Gastroesophageal sphincter (tissue), 4 donors: ENCODE measurements around the gene PIGS. TPM values are rescaled to one million over a fixed set of nuclear protein-coding genes. Genes with fewer than 3 reads are reported as not detected.

Experiments
- ATAC-seq: fragments of 150-250 bp; one replicate; pipeline ENCODE4 v1.9.1; 2016; ENCODE audit warnings: mild to moderate bottlenecking, moderate library complexity
- H3K27ac ChIP-seq, 4 donors: fragments of 200-600 bp; sonication (generic) in 3 of 4; 1 replicate in 3 of 4; 2 replicates in 1 of 4; pipeline ENCODE4 v1.5.1; 2016 to 2019
- H3K27me3 ChIP-seq: fragments of 200-600 bp; sonication (generic); one replicate; pipeline ENCODE4 v1.5.1; 2019
- H3K36me3 ChIP-seq, 2 donors: fragments of 200-600 bp; sonication (generic); one replicate each; pipeline ENCODE4 v1.5.1; 2019; ENCODE audit warnings: control low read depth in 1 of 2
- H3K4me1 ChIP-seq, 3 donors: fragments of 200-600 bp; sonication (generic); 1 replicate in 2 of 3; 2 replicates in 1 of 3; pipeline ENCODE4 v1.5.1; 2016 to 2019; ENCODE audit warnings: control low read depth in 2 of 3
- H3K4me3 ChIP-seq, 2 donors: fragments of 200-600 bp; sonication (generic); one replicate each; pipeline ENCODE4 v1.5.1; 2019; ENCODE audit warnings: mild to moderate bottlenecking in 1 of 2, moderate library complexity in 1 of 2
- H3K9me3 ChIP-seq, 3 donors: fragments of 200-600 bp; sonication (generic); one replicate each; pipeline ENCODE4 v1.5.1; 2017 to 2019; ENCODE audit warnings: control low read depth in 2 of 3
- CTCF ChIP-seq, 4 experiments: fragments of 200-600 bp in 2 of 4; fragments of 450-650 bp in 2 of 4; sonication (generic) in 1 of 4; IDR thresholded peaks; one replicate each; pipeline ENCODE4 v1.5.1; 2017 to 2019; ENCODE audit warnings: antibody characterized with exemption in 4 of 4, mild to moderate bottlenecking in 2 of 4, moderate library complexity in 2 of 4
- EP300 ChIP-seq: sonication (generic); formaldehyde crosslinking; IDR thresholded peaks from one replicate; pipeline ENCODE4 v1.6.1; 2017; ENCODE audit warnings: antibody characterized with exemption, mild to moderate bottlenecking
- POLR2A ChIP-seq, 2 donors: fragments of 450-650 bp; IDR thresholded peaks; one replicate each; pipeline ENCODE4 v1.6.1; 2017; ENCODE audit warnings: antibody characterized with exemption in 2 of 2, mild to moderate bottlenecking in 2 of 2, moderate library complexity in 1 of 2
- POLR2AphosphoS5 ChIP-seq: sonication (generic); formaldehyde crosslinking; IDR thresholded peaks from one replicate; pipeline ENCODE4 v1.6.1; 2017; ENCODE audit warnings: antibody characterized with exemption
- WGBS, 2 donors: methylation state at CpG; one replicate each; pipeline ENCODE4 v1.1.5; 2018; ENCODE audit warnings: low coverage in 1 of 2; 5-methylcytosine and 5-hydroxymethylcytosine counted together
- total RNA-seq, 4 donors: library from RNA; depleted of rRNA; stranded (reverse); fragments of >200 nt; gene quantifications; one replicate each; pipeline ENCODE4 v1.1.0, GENCODE V29; 2016

PIGS gene
- total RNA-seq, 4 donors from 2014 or later: 40.8 to 90.4 (median 64.5) TPM

GRCh38 chr17:28541439-28541838 is 29.9 kb downstream of the PIGS start:
- 82 to 87% methylated on average over 3 to 4 of the region's 4 CpGs for WGBS, 2 donors
- Histone ChIP-seq H3K27ac (no peak overlapping the region), H3K4me1 (no peaks in the 10 kb centered on the region), H3K27me3 (no peaks in the 10 kb centered on the region), H3K36me3 (peaks cover 0 to 4% of the 10 kb centered on the region in 2 donors), H3K9me3 (no peaks in the 10 kb centered on the region), H3K4me3 (no peak overlapping the region)
- no peak for ATAC-seq
- TF ChIP-seq POLR2AphosphoS5: no peak
- TF ChIP-seq POLR2A (IDR thresholded peaks at IDR 0.05): no peak
- TF ChIP-seq CTCF (IDR thresholded peaks at IDR 0.05): no peak
- TF ChIP-seq EP300: no peak

- no peak overlapping the region for H3K4me3 ChIP-seq
- no peak for ATAC-seq
- H3K4me1 ChIP-seq: no peaks in the 10 kb centered on the region
- H3K9me3 ChIP-seq: no peaks in the 10 kb centered on the region
- H3K36me3 ChIP-seq: no peaks in the 10 kb centered on the region
- TF ChIP-seq POLR2AphosphoS5 (no peak), EP300 (no peak), POLR2A (IDR thresholded peaks at IDR 0.05) (no peak), CTCF (IDR thresholded peaks at IDR 0.05) (no peak)
- H3K27me3 ChIP-seq: no peaks in the 10 kb centered on the region
- WGBS, 2 donors: no CpG with 5 or more reads among the region's 4 CpGs
- no peak overlapping the region for H3K27ac ChIP-seq
Observed at GRCh38 chr17:28540231-28540630, 31.1 kb downstream of the PIGS start.

GRCh38 chr17:28538296-28538895 is 32.9 kb downstream of the PIGS start:
- WGBS, 2 donors: 77 to 86% methylated on average over 10 to 11 of the region's 14 CpGs
- H3K36me3 ChIP-seq: no peaks in the 10 kb centered on the region
- ATAC-seq: no peak
- no peaks in the 10 kb centered on the region for H3K9me3 ChIP-seq
- peaks cover under 1% of the 10 kb centered on the region for H3K27me3 ChIP-seq
- H3K27ac ChIP-seq: no peak overlapping the region
- TF ChIP-seq POLR2A (IDR thresholded peaks at IDR 0.05) (no peak), EP300 (no peak), POLR2AphosphoS5 (no peak), CTCF (IDR thresholded peaks at IDR 0.05) (no peak)
- H3K4me3 ChIP-seq: no peak overlapping the region
- no peaks in the 10 kb centered on the region for H3K4me1 ChIP-seq

GRCh38 chr17:28537219-28537610 is 34.1 kb downstream of the PIGS start:
- no peaks in the 10 kb centered on the region for H3K9me3 ChIP-seq
- TF ChIP-seq POLR2A (IDR thresholded peaks at IDR 0.05) (no peak), EP300 (no peak), POLR2AphosphoS5 (no peak), CTCF (IDR thresholded peaks at IDR 0.05) (no peak)
- H3K4me1 ChIP-seq: no peaks in the 10 kb centered on the region
- 86% methylated on average over 1 of the region's 12 CpGs; no CpG with 5 or more reads in 1 of the 2 donors for WGBS, 2 donors
- H3K4me3 ChIP-seq: no peak overlapping the region
- H3K27me3 ChIP-seq: peaks cover 12% of the 10 kb centered on the region
- ATAC-seq: no peak
- H3K36me3 ChIP-seq: no peaks in the 10 kb centered on the region
- H3K27ac ChIP-seq: no peak overlapping the region

DNA sequence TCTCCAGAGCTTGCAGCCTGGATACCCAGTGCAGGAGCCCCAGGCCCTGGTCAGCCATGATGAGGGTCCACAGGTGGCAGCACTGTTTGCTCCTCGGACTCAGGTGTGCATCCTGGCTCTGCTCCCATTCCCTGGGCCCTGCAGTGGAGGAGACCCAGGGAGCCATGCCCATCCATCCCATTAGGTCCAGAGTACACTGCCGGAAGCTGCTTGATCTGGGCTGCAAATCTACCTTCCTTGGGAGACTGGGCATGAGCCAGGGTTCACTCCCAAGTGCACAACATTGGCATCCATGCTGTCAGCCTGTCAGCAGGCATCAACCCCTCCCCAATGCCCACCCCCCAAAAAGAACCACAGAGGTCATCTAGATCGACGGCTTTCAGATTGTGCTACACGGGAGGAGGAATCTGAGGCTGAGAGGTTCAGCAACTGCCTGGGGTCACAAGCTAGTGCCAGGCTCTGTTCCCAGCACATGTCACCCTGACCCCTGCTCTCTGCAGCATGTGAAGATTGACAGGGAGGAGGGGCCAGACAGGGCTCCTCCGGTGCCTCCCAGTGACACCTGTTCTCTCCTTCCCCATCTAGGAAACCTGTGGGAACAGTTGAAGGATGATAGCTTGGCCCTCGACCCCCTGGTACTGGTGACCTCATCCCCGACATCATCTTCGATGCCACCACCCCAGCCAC is 34.6 kb downstream of the PIGS start:
- H3K4me3 ChIP-seq: no peak overlapping the region
- 71 to 73% methylated on average over 3 of the region's 9 CpGs for WGBS, 2 donors
- no peaks in the 10 kb centered on the region for H3K9me3 ChIP-seq
- no peak overlapping the region for H3K27ac ChIP-seq
- H3K27me3 ChIP-seq: peaks cover 17% of the 10 kb centered on the region
- H3K36me3 ChIP-seq: no peaks in the 10 kb centered on the region
- H3K4me1 ChIP-seq: no peaks in the 10 kb centered on the region
- TF ChIP-seq POLR2AphosphoS5 (no peak), CTCF (IDR thresholded peaks at IDR 0.05) (no peak), POLR2A (IDR thresholded peaks at IDR 0.05) (no peak), EP300 (no peak)
- no peak for ATAC-seq
